ENCODE measurements around the gene MYLK3.
"Not testable (repeated sequence)": the region's sequence is repeated elsewhere in the genome, so short reads cannot be mapped to it uniquely, and the experiment has no call there.

MYLK3 gene

GRCh38 chr16:46747777-46748651, at the start of gene MYLK3:
TSS of gene MYLK3 (minus strand) at chr16:46748344. CDS start at chr16:46748193, 151 bp downstream.
- no peak for DNase-seq

GRCh38 chr16:46797501-46797900, 49.4 kb upstream of the MYLK3 start:
- no peak for DNase-seq

GRCh38 chr16:46796764-46797269, 48.7 kb upstream of the MYLK3 start:
- DNase-seq, result no peak

- DNase-seq, result no peak
Measured at GRCh38 chr16:46793841-46794240, 45.7 kb upstream of the MYLK3 start.

- DNase-seq, result no peak
Measured at GRCh38 chr16:46790599-46791270, 42.6 kb upstream of the MYLK3 start.

GRCh38 chr16:46789499-46790414, 41.6 kb upstream of the MYLK3 start:
- peak; percentile 68 for DNase-seq

- peak; percentile 55 for DNase-seq
Measured at GRCh38 chr16:46788891-46789474, 40.8 kb upstream of the MYLK3 start.

GRCh38 chr16:46787909-46788308, 39.8 kb upstream of the MYLK3 start:
- peak; percentile 2 for DNase-seq

- DNase-seq, result no peak
Measured at GRCh38 chr16:46785076-46785845, 37.1 kb upstream of the MYLK3 start.

- DNase-seq, result not testable (repeated sequence)
Measured at GRCh38 chr16:46784569-46784968, 36.4 kb upstream of the MYLK3 start.

GRCh38 chr16:46783800-46784199, 35.7 kb upstream of the MYLK3 start:
- no peak for DNase-seq

- no peak for DNase-seq
Measured at GRCh38 chr16:46782320-46782719, 34.2 kb upstream of the MYLK3 start.

GRCh38 chr16:46777804-46778203, 29.7 kb upstream of the MYLK3 start:
- DNase-seq, result no peak

GRCh38 chr16:46775214-46775613, 27.1 kb upstream of the MYLK3 start:
- DNase-seq, result no peak

GRCh38 chr16:46774743-46775177, 26.6 kb upstream of the MYLK3 start:
- no peak for DNase-seq

- no peak for DNase-seq
Measured at GRCh38 chr16:46772463-46772862, 24.3 kb upstream of the MYLK3 start.

GRCh38 chr16:46768809-46769208, 20.7 kb upstream of the MYLK3 start:
- DNase-seq, result no peak

- DNase-seq, result peak; percentile 17
Measured at GRCh38 chr16:46765050-46765449, 16.9 kb upstream of the MYLK3 start.

GRCh38 chr16:46763147-46763546, 15.0 kb upstream of the MYLK3 start:
- DNase-seq, result no peak

GRCh38 chr16:46762583-46762982, 14.4 kb upstream of the MYLK3 start:
- DNase-seq, result no peak

GRCh38 chr16:46759309-46759708, 11.2 kb upstream of the MYLK3 start:
- no peak for DNase-seq
